Muscle of back (tissue), 13 donors: ENCODE data around the gene PEX3. TPM values are rescaled to one million over a fixed set of nuclear protein-coding genes. Genes with fewer than 3 reads are reported as not detected.

ENCODE experiments used
- DNase-seq, 3 donors: peaks; one replicate each; pipeline versions ENCODE4 v3.0.0 to v3.0.0-alpha.2; 2013
- long read RNA-seq, 9 donors: transcript quantifications; one replicate each; lab custom pipeline, GENCODE V29; 2026
- polyA plus RNA-seq, 10 donors: library from polyadenylated mRNA; unstranded; fragments of 120-200 nt; gene quantifications; one replicate each; pipeline ENCODE4 v1.2.1, GENCODE V29; 2013; ENCODE audit not compliant: insufficient read length in 10 of 10

PEX3 gene, protein sequence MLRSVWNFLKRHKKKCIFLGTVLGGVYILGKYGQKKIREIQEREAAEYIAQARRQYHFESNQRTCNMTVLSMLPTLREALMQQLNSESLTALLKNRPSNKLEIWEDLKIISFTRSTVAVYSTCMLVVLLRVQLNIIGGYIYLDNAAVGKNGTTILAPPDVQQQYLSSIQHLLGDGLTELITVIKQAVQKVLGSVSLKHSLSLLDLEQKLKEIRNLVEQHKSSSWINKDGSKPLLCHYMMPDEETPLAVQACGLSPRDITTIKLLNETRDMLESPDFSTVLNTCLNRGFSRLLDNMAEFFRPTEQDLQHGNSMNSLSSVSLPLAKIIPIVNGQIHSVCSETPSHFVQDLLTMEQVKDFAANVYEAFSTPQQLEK
- 10 to 100 TPM; 14.1 to 21.1 (median 17.3) TPM for polyA plus RNA-seq
- long read RNA-seq, donor 1, partial matches to known transcripts = 0 of 4 reads
- long read RNA-seq, donor 1, other reads (novel, unspliced or antisense) = 0 of 4 reads
- long read RNA-seq, donor 2, transcript PEX3-201 (12 exons, 1,969 nt) = major isoform, 5 of 5 reads
- long read RNA-seq, donor 2, partial matches to known transcripts = 0 of 5 reads
- long read RNA-seq, donor 2, other reads (novel, unspliced or antisense) = 0 of 5 reads
- long read RNA-seq, donor 3 = 0 reads
- long read RNA-seq, donor 4, transcript PEX3-201 (12 exons, 1,969 nt) = major isoform, 7 of 7 reads
- long read RNA-seq, donor 4, partial matches to known transcripts = 0 of 7 reads
- long read RNA-seq, donor 4, other reads (novel, unspliced or antisense) = 0 of 7 reads
- long read RNA-seq, donor 5, transcript PEX3-201 (12 exons, 1,969 nt) = major isoform, 8 of 9 reads
- long read RNA-seq, donor 5, partial matches to known transcripts = 0 of 9 reads
- long read RNA-seq, donor 5, other reads (novel, unspliced or antisense) = 0 of 9 reads
- long read RNA-seq, donor 6, transcript PEX3-201 (12 exons, 1,969 nt) = major isoform, 7 of 7 reads
- long read RNA-seq, donor 6, partial matches to known transcripts = 0 of 7 reads
- long read RNA-seq, donor 6, other reads (novel, unspliced or antisense) = 0 of 7 reads
- long read RNA-seq, donor 7, partial matches to known transcripts = 0 of 4 reads
- long read RNA-seq, donor 7, other reads (novel, unspliced or antisense) = 0 of 4 reads
- long read RNA-seq, donor 8, transcript PEX3-201 (12 exons, 1,969 nt) = major isoform, 5 of 6 reads
- long read RNA-seq, donor 8, partial matches to known transcripts = 0 of 6 reads
- long read RNA-seq, donor 8, other reads (novel, unspliced or antisense) = 0 of 6 reads
- long read RNA-seq, donor 9, partial matches to known transcripts = 0 of 2 reads
- long read RNA-seq, donor 9, other reads (novel, unspliced or antisense) = 0 of 2 reads

DNA sequence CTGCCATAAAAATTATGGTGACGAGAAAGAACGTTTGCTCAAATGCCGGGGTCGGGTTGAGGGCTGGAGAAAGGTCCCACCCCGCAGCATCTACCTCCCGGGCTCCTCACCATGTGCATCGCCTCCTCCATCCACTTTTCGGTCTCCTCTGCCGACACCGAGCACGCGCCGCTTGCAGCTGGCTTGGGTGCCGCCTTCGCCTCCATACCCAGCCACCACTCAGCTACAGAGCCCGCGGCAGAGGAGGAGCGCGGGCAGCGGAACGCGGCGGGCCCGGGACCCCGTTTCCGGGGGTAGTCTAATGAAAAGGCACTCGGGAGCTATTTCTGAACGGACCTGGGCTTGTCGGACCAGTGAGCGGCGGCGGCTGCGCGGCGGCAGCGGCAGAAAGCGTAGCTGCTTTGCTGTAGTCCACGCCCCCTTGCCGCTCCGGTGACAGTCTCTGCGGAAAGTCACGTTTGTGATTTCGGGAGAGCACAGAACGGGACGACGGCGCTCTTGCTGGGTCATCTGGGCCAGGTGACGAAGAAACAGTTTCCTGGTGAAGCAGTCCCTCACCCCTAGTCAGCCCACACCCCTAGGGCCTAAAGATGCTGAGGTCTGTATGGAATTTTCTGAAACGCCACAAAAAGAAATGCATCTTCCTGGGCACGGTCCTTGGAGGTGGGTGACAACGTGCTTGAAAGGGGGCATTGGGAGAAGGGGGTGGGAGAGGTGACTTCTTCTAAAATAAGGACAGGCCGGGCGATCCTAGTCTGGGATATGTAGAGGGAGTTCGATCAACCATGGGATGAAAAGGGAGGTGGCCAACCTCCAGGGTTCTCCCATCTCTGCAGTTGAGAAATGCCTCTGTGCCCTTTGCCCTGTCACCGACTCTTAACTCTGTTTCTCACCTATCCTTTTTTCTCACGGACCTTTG lies at the start of gene PEX3, which contains the start of gene ADAT2:
Gene PEX3 (plus strand): TSS at position 353 of the 919 bp plus-strand sequence. CDS start 238 bp downstream, at position 591.
Gene ADAT2 (minus strand): TSS at position 243 of the 919 bp plus-strand sequence. CDS start 37 bp downstream, at position 206.
- peak; percentile 91 to 96 (median 91) for DNase-seq

DNA sequence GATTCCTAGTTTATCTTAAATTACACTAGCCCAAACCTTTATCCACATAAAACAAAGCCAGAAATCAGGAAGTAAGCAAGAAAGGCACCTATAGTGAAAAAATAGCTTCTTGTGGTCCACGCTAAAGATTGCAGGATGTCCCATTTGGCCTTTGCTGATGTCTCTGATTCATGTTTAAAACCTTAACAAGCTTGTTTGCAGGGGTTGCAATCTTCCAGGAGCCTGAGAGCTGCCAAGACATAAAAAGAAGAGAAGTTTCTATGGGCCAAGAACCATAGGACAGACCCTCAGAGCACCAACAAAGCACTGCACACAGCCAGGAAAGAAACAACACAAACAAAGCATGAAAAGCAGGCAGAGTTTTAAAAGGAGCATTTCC lies 49.5 kb upstream of the PEX3 start:
- DNase-seq = no peak

DNA sequence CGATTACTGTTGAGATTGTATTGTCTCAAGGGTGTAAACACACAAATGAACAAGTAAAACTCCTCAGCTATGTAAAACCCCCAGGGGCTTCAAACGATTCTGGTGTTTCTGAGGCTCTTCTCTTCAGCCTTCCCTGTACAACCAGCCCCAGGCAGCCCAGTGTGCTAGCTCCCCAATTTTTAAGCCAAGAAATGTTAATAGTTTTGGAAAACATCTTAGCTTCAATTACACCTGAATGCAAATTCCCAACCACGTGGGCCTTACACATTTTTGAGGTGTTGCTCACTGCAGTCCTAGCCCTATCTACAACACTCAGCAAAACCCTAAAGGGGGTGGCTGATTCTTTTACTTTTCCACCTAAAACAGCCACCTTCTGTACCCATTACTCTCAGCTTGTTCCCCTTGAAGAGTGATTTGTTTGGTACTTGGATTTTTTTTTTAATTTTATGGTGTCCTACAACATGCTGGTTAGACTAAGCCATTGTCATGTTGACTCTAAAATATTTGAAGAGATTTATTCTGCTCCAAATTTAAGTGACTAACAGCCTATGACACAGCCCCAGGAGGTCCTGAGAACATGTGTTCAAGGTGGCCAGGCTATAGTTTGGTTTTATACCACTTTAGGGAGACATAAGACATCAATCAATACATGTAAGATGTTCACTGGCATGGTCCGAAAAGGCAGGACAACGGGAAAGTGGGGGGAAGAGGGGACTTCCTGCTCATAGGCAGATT lies 48.8 kb upstream of the PEX3 start:
- DNase-seq = no peak

DNA sequence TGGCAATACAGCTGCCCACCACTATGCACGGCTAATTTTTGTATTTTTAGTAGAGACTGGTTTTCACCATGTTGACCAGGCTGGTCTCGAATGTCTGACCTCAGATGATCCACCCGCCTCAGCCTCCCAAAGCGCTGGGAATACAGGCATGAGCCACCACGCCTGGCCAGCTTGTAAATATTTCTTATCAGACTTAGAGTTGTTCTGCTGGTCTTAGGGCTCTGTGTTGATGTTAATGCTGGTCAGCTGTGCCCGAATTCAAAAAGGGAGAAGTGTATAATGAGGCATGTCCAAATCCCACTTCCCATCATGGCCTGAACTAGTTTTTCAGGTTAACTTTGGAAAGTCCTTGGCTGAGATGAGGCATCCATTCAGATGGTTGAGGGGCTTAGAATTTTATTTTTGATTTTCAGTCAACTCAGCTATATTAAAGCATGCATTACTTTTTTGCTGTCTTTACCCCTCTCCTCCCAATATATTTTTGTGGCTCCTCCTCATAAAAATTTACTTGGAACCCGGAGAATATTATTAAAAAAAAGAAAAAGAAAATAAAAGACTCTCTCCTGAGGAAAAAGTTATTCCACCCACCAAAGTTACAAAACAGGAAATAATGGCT lies 47.8 kb upstream of the PEX3 start:
- no peak for DNase-seq

DNA sequence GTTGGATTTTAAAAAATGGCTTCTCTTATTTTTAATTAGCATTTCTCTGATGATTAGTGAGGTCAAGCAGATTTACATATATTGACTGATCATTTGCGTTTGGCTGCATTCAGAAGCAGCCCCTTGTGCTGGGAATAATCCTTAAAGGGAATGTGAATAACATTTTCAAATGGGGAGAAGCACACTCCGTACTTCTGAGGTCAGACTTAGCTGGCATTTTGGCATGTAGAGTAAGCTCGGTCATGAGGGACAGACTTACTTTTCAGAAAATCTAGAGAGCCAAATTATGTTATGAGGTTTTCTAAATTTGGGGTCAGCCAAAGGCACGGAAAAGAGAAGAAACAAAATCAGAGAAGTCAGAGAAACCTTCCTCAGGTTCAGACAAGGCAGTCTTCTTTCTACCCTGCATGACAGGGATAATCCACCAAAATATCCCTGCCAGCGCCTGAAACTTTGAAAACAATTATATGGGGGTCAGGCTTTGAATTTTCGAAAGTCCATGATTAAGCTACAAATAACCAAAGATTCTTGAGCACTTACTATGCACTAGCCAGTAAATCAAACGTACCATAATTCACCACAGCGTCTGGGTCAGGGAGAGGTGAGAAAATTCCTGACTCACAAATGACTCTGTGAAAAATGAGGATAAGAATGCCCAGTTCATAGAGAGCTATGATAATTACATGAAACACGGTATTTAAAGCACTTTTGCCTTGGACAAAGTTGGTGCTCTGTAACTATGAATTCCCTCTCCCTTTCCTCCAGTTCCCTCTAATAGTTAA lies 45.0 kb upstream of the PEX3 start:
- peak in 1 of 3 donors; percentile 63 for DNase-seq

DNA sequence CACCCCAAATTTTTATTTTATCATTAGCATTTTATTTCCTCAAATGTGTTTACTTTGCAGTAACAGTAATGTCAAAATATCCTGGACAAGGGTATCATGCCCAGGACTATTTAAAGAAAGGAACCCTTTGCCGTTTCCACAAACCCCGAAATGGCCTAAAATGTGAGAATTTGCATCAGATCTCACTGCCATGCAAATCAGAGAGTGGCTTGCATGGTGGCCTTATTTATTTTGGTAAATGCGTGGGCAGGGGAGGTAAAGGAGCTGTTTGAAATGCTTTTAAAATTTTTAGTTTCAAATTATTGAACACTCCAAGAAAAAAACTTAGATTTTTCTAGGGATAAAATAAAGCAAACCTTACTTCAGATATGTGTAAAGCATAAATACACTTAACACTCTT lies 43.9 kb upstream of the PEX3 start:
- no peak for DNase-seq

DNA sequence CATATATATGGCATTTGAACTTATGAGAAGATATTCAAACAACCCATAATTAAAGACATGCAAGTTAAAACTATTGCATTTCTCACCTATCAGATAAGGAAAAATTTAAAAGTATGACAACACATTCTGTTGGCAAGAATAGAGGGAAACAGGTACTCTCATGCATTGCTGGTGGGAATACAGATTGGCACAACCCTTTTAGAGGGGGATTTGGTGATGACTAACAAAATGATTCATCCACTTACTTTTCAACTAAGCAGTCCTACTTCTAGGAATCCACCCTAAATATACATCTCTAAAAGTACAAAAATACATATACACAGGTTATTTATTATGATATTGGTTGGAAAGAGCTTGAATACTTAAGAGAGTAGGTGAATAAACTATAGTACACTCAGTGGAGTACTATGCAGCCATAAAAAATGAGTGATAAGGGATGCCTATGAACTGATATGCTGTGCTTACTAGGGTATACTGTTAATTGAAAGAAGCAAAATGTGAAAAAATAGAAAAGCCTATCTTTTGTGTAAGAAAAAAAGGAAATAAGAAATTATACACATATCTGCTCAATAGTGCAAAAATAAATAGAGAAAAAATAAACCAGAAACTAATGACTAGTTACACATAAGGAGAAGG lies 42.3 kb upstream of the PEX3 start:
- DNase-seq = no peak

DNA sequence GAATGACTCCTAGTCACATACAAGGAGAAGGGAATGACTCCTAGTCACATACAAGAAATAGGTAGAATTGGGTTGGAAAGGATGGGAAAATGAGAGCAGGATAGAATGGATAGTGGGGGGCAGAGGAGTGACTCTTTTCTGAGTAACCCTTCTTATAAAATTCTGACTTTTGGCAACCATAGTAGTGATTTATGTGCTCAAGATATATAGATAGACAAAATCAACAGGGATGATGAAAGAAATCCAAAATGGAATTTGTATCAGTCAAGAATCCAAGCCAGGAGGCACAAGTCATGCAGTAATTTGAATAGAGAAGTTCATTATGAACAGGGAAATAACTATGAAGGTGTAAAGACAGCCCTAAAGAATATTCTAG lies 41.8 kb upstream of the PEX3 start:
- no peak for DNase-seq

DNA sequence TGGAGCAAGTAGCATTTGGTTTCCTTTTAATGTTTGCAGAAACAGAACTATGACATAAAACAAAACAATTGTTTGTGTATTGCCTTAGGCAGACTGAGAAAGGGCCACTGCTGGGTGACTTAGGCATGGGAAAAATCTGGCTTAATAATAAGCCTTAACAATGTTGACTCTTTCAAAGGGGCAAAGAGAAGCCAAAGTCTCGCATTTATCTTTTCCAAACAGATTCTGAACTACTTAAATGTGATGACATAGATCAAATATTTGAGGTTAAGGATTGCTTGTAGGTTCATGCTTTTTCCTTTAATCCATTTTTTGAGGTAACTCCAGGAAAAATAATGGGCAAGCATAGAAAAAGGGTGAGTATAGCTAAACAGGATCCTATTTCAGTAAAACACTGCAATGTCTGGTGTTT lies 39.7 kb upstream of the PEX3 start:
- DNase-seq = no peak

DNA sequence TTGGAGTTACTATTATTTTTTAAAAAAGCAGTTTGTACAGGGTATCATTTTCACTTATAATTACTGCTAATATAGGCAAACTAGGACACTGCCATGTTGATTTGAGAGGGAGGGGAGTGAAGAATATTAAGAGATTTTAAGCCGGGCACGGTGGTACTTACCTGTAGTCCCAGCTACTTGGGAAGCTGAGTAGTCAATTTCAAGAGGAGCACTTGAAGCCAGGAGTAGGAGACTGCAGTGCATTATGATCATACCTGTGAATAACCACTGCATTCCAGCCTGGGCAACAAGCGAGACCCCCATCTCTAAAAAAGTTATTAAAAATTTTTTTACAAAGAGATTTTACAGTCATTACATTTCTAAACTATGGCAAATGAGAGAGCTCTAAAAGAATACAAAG lies 35.8 kb upstream of the PEX3 start:
- no peak for DNase-seq

DNA sequence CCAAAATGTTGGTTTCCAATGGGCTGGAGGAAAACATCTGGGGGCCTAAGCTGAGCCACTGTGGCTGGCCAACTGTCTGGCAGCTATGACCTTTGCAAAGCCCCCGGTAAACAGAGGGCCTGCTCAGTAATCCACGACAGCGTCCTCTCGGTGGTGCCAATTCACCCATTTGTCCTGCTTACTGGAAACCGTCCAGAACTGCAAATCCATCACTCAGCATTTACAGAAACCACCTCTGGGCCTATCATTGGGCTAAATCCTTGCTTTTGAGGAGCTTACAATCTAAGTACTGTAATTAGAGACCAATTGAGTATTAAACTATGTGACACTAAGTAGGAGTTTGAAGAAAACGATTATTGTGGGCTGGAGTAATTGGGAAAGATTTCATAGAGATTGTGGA lies 31.1 kb upstream of the PEX3 start:
- DNase-seq = no peak

DNA sequence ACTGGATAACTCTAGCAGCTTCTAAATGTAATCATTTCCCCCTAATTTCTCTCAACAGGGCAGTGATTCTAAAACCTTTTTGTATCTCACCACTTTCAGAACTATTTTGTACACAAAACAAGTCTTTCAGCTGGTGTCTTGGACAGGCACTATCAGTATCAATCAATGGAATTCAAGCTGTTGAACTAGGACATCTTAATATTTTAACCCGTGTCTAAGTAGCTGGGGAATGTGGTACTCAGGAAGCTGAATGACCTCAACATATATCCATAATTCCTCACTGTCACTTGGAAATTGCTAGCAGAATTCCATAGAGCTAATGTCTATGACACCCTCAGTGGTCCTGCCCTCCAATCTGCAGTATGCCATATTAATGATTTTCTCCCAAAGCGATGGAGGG lies 24.6 kb upstream of the PEX3 start:
- no peak for DNase-seq

DNA sequence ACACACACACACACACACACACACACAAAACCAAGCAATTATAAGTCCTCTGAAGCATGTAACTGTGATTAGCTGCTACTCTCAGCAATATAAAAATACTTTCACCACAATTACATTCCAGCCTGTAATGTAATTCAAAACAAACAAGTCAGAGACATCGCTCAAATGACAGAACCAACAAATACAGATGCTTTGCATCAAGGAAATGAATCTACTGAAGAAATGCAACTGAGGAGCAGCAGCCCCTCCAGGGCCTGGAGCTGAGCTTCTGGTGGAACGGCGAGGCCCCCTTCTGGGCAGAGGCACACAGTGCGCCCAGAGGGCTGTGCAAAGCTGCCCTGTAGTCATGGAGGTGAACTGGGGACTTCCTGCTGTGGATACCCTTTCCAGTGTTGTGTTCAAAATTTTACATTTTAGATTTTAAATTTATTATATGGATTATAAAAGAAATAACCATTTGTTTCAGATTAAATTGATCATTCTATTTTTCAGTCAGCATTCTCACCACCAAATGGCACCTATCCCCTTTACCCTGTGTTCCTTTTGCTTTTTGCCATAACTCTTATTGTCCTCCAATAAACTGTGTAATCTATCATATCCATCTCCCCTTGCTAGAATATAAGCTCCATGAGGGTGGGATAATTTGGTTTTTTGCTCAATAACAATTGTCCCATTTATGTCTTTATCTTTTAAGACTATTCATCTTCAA lies 23.3 kb upstream of the PEX3 start:
- DNase-seq = peak; percentile 82 to 88 (median 85)

DNA sequence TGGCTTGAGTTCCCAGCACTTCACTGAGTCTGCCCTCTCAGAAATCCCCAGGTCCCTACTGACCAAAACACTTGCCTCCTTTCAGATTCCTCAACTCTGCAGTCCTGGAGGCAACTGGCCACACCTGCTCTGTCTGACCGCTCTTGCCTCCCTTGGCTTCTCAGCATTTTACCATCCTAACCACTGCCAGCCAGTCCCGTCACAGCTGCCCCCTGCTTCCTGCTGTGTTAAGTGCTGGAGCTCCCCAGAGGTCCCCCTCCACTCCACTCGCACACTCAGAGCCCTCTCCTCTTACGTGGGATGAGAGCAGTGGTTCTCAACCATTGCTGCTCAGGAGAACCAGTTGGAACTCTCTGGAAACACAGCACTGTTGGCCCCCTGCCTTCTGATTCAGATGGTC lies 20.6 kb upstream of the PEX3 start:
- no peak for DNase-seq

DNA sequence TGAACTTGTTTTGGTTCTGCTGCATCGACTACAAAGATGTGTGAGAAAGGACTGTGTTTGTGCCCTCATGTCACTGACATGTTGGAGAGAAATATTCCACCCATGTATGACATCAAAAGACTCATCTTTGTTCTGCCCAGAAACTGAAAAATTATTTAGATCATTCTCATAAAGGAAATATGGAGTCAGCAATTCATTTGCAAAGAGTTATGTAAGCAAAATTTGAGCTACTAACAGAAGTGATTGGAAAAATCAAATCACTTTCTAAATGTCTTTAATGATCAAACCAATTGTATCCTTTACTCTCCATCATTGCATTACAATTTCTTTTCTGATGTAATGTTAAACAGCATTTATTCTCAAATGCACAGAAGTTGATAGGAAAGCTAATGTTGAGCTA lies 19.4 kb upstream of the PEX3 start:
- DNase-seq = no peak

DNA sequence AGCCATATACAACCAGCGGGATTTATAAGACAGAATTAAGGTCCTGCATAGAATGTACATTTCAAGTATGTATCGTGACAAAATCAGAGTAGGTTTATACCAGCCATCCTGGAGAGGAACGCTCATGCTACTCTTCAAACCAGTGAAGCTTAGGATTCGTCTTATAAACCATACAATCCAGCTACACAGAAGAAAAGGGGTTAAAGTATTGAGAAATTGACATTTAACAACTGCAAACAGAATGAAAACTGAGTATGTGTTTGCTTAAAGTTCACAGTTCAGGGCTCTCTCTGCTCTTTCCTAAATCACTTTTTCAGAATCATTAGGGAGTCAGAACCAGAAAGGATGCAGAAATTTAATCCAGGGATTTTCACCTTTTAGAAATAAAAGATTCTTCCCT lies 18.0 kb upstream of the PEX3 start:
- DNase-seq = no peak

DNA sequence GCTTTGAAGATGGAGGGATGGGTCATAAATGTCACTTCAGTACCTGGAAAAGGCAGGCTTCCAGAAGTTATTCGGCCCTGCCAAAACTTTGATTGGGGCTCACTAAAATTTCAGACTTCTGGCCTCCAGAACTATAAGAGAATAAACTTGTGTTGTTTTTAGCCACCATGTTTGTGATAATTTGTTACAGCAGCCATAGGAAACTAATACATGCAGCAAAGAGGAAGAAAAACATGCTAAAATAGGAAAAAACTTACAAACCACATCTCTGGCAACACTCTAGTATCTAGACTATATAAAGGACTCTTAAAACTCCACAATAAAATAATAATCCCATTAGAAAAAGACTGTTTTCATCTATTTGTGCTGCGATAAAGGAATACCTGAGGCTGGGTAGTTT lies 9.6 kb upstream of the PEX3 start:
- DNase-seq = no peak
